Gastrocnemius medialis (tissue), 4 donors: ENCODE data around the gene TRIM7. TPM values are rescaled to one million over a fixed set of nuclear protein-coding genes. Genes with fewer than 3 reads are reported as not detected.
A peak's percentile ranks its signal among the peaks of the same experiment; 100 is the strongest.

Experiments
- ATAC-seq, 2 donors: fragments of 150-250 bp; one replicate each; pipeline ENCODE4 v1.9.1; 2016
- DNase-seq, 2 donors: peaks; one replicate each; pipeline ENCODE4 v3.0.0-alpha.2; 2019
- H3K27ac ChIP-seq, 4 donors: fragments of 200-600 bp; sonication (generic); 1 replicate in 1 of 4; 2 replicates in 3 of 4; pipeline ENCODE4 v1.5.1; 2016 to 2018; ENCODE audit warnings: mild to moderate bottlenecking in 2 of 4, moderate library complexity in 1 of 4
- H3K27me3 ChIP-seq, 3 donors: fragments of 200-600 bp; sonication (generic) in 2 of 3; 1 replicate in 1 of 3; 2 replicates in 2 of 3; pipeline versions ENCODE4 v1.5.1 to v1.6.0; 2016 to 2019; ENCODE audit warnings: mild to moderate bottlenecking in 1 of 3, moderate library complexity in 1 of 3
- H3K36me3 ChIP-seq, 2 donors: fragments of 200-600 bp; sonication (generic) in 1 of 2; one replicate each; pipeline ENCODE4 v1.5.1; 2017 to 2018
- H3K4me1 ChIP-seq, 2 donors: fragments of 200-600 bp; sonication (generic) in 1 of 2; one replicate each; pipeline ENCODE4 v1.5.1; 2016 to 2017; ENCODE audit warnings: mild to moderate bottlenecking in 2 of 2
- H3K4me3 ChIP-seq, 4 donors: fragments of 200-600 bp; sonication (generic) in 3 of 4; 1 replicate in 1 of 4; 2 replicates in 3 of 4; pipeline ENCODE4 v1.5.1; 2016 to 2019; ENCODE audit warnings: mild to moderate bottlenecking in 2 of 4
- H3K9me3 ChIP-seq, 3 donors: fragments of 200-600 bp; sonication (generic) in 2 of 3; 1 replicate in 1 of 3; 2 replicates in 2 of 3; pipeline ENCODE4 v1.5.1; 2016 to 2019
- CTCF ChIP-seq, 5 experiments: fragments of 450-650 bp in 3 of 5; fragments of 200-600 bp in 2 of 5; sonication (generic) in 2 of 5; IDR thresholded peaks in 4 of 5; conservative IDR thresholded peaks in 1 of 5; 1 replicate in 4 of 5; 2 replicates in 1 of 5; pipeline ENCODE4 v1.5.1; 2016 to 2019; ENCODE audit warnings: antibody characterized with exemption in 5 of 5, mild to moderate bottlenecking in 3 of 5, moderate library complexity in 3 of 5
- POLR2A ChIP-seq, 2 donors: fragments of 450-650 bp; IDR thresholded peaks; one replicate each; pipeline ENCODE4 v1.6.1; 2017; ENCODE audit warnings: antibody characterized with exemption in 2 of 2, mild to moderate bottlenecking in 2 of 2, moderate library complexity in 2 of 2
- in situ Hi-C, 4 donors: fragments of 200-750 bp; cut with MboI; loops; one replicate each; pipeline versions ENCODE4 v1.15.0 to v1.8.0; 2017; ENCODE audit warnings: low sequenced_read_pairs in 4 of 4
- intact Hi-C: fragments of 100-400 bp; cut with DNase I; formaldehyde crosslinking; loops from one replicate; pipeline ENCODE4 v1.15.1; 2023; ENCODE audit warnings: low total_unique reads
- total RNA-seq, 4 donors: library from RNA; depleted of rRNA; stranded (reverse); fragments of >200 nt; gene quantifications; one replicate each; pipeline versions ENCODE4 v1.1.0 to v1.2.3, GENCODE V29; 2016

TRIM7 gene
- total RNA-seq, 4 donors from 2014 or later, result 27.9 to 58.4 (median 47.1) TPM

DNA sequence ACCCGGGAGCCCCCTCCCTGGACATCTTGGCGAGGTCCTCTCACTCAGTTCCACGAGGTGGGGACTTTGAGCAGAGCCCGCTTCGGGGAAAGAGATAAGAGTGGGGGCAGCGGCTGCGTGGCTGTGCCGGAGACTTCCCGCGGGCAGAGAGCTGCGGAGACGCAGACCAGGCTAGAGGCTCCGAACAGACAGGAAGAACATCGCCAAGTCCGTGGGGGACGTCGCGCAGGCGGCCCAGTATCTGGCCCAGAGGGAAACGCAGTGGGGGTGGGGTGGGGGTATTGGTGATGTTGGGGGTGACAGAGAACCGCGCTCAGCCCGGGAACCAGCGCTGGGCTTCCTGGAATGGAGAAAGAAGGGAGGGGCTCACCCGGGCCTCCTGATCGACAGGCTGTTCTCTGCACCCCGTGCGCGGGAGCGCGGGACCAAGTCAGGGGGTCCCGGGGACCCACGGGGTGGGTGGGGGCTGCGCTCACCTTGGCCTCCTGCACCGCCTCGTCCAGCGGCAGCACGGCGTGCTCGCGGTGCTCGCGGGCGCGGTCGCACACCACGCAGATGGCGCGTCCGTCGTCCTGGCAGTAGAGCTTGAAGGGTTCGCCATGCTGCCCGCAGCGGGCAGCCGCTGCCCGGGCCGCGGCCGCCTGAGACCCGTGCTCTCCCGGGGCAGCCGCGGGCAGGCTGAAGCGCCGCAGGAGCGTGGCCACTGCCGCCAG, 727 bp downstream of the TRIM7 start:
- no peaks in the 10 kb centered on the region for H3K9me3 ChIP-seq
- ATAC-seq (peak; percentile 15 to 41), DNase-seq (peak in 1 of 2 donors; percentile 42)
- H3K27me3 ChIP-seq, result no peaks in the 10 kb centered on the region
- peak overlapping the region; percentile 95 to 99 (median 97) for H3K27ac ChIP-seq
- in situ Hi-C loops (no loop called here), intact Hi-C loops (no loop called here)
- peaks cover 26 to 28% of the 10 kb centered on the region in 2 donors for H3K4me1 ChIP-seq
- peak overlapping the region; percentile 69 to 86 (median 80) for H3K4me3 ChIP-seq
- TF ChIP-seq POLR2A (IDR thresholded peaks at IDR 0.05) (no peak), CTCF (IDR thresholded peaks at IDR 0.05 in 4 of 5, conservative IDR thresholded peaks at IDR 0.05 in 1 of 5) (no peak)
- no peaks in the 10 kb centered on the region for H3K36me3 ChIP-seq

DNA sequence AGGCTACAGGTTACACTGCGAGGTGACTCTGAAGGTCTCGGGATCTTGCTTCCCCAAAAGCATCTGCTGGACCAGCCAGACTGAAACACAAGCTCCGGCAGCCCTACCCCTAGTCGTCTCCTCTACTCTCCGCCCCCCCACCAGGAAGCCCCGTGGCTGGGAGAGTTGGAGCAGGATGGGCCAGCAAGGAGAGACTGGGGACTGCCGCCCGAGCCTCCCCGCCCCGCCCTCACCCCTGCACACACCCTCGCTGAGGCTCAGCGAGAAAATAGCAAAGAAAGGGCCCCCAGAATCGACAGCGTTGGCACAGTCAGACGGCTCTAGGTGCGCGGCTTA, 1.3 kb downstream of the TRIM7 start:
- intact Hi-C loops, result no loop called here
- Histone ChIP-seq H3K9me3 (no peaks in the 10 kb centered on the region), H3K27me3 (no peaks in the 10 kb centered on the region), H3K4me1 (peaks cover 26 to 28% of the 10 kb centered on the region in 2 donors), H3K27ac (peak overlapping the region; percentile 95 to 99 (median 97)), H3K36me3 (no peaks in the 10 kb centered on the region), H3K4me3 (peak overlapping the region; percentile 69 to 86 (median 80))
- TF ChIP-seq POLR2A (IDR thresholded peaks at IDR 0.05) (no peak), CTCF (IDR thresholded peaks at IDR 0.05 in 4 of 5, conservative IDR thresholded peaks at IDR 0.05 in 1 of 5) (no peak)
- in situ Hi-C loops, result no loop called here
- ATAC-seq (peak in 1 of 2 donors; percentile 1), DNase-seq (peak in 1 of 2 donors; percentile 56)

- peak overlapping the region in 3 of 4 donors; percentile 69 to 86 (median 82) for H3K4me3 ChIP-seq
These were observed 1.8 kb downstream of the TRIM7 start for GRCh38 chr5:181203093-181203711.

DNA sequence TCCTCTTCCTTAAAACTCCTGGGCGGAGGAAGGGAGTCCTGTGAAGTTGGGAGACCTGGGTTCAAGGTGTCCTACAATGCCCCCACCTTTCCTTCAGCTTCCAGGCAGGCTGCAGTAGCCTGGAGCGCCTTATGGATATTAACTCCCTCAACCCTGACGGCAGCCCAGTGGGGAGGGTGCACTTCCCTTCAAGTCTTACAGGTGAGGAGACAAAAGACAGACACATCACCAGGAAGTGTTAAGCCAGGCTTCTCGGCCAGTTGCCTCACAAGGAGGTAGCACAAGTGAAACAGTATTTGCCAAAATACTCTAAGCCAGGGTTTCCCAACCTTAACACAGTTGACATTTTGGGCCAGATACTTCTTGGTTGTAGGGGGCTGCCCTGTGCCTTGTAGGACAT, 4.2 kb downstream of the TRIM7 start:
- in situ Hi-C loops, result no loop called here
- DNase-seq, result no peak

More at GRCh38 chr5:181203093-181203711, 1.8 kb downstream of the TRIM7 start:
- TF ChIP-seq CTCF (IDR thresholded peaks at IDR 0.05 in 4 of 5, conservative IDR thresholded peaks at IDR 0.05 in 1 of 5) (no peak), POLR2A (IDR thresholded peaks at IDR 0.05) (no peak)
- ATAC-seq (no peak), DNase-seq (no peak)
- H3K36me3 ChIP-seq, result no peaks in the 10 kb centered on the region
- H3K4me1 ChIP-seq, result peaks cover 26 to 28% of the 10 kb centered on the region in 2 donors
- H3K27me3 ChIP-seq, result no peaks in the 10 kb centered on the region
- peak overlapping the region; percentile 95 to 99 (median 97) for H3K27ac ChIP-seq
- intact Hi-C loops (no loop called here), in situ Hi-C loops (no loop called here)
- H3K9me3 ChIP-seq, result no peaks in the 10 kb centered on the region

More for the DNA sequence above, 4.2 kb downstream of the TRIM7 start:
- no peaks in the 10 kb centered on the region for H3K9me3 ChIP-seq
- TF ChIP-seq POLR2A (IDR thresholded peaks at IDR 0.05), result no peak
- no peak for TF ChIP-seq CTCF (IDR thresholded peaks at IDR 0.05 in 4 of 5, conservative IDR thresholded peaks at IDR 0.05 in 1 of 5)
- no peak overlapping the region for H3K4me3 ChIP-seq
- H3K4me1 ChIP-seq, result peaks cover 19 to 20% of the 10 kb centered on the region in 2 donors
- H3K27me3 ChIP-seq, result no peaks in the 10 kb centered on the region
- no peak for ATAC-seq
- H3K36me3 ChIP-seq, result no peaks in the 10 kb centered on the region
- intact Hi-C loops, result no loop called here
- peak overlapping the region in 3 of 4 donors; percentile 27 to 99 (median 97) for H3K27ac ChIP-seq
